NCI-H2196 (cell line): ENCODE measurements around the gene TET1.
"Not testable (repeated sequence)": the region's sequence is repeated elsewhere in the genome, so short reads cannot be mapped to it uniquely, and the experiment has no call there.

Experiments
- DNase-seq: peaks from one replicate; lab custom pipeline; 2025; ENCODE audit not compliant: unreplicated experiment; lab: John Stamatoyannopoulos, UW

The TET1 gene

DNA sequence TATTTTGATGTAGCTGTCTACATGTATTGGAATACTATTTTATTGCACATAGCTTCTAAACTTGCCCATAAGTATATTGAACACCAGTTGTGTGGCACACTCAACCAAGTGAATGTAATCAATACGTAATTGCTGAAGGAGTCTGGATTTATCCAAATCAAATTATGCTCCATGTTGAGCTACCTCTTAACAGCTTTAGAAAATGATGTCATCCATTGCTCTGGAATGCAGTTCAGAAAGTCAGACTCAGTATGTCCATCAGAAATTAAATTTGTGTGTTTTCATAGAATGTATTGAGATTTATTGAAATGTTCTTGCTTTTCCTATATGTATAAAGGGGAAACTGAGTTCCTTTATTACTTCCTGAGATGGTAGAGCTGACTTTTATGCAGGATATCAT lies 135.9 kb downstream of the TET1 start:
- no peak for DNase-seq

DNA sequence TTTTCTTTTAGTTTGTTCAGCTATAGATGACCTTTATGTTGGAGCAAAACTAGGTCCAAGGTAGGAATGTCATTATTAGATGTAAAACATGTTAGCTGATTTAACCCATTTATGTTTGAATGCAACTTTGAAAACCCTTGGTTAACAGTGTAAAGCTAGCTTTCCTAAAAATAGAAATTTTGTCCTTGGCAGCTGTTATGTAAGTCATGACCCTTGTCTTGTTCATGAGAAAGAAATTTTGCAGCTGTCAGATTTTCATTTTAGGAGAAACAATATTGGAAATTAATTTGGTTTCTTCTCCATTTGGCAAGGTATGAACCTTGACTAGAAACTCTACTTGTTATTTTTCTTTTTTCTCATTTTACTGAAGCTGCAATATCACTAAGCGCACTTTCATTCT lies 137.0 kb downstream of the TET1 start:
- no peak for DNase-seq

DNA sequence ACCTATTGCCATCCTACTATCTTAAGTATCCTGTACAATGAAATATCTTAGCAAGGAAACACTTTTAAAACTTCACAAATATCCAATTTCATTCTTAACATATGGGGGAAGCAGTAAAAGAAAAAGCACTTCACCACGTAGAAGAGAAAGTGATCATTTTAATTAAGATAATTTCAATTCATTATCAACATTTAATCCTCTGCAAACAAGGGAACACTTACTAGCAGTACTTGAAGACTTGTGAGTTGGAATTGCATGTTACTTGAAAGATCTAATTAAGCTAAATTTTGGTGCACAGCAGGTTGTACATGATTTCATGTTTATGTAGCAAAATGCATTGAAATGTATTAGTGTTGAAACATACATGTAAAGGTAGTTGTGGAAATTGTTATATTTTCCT lies 140.1 kb downstream of the TET1 start:
- DNase-seq: no peak

DNA sequence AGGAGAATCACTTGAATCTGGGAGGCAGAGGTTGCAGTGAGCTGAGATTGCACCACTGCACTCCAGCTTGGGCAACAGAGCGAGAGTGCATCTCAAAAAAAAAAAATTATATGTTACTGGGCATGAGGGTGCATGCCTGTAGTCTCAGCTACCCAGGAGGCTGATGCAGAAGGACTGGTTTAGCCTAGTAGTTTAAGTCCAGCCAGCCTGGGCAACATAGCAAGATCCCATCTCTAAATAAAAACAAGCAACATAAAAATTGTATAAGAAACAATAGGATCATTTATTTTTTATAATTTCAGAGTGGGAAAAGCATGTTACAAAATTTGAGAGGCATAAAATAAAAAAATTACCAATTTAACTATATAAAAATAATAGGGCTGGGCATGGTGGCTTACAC lies 145.4 kb downstream of the TET1 start:
- no peak for DNase-seq

DNA sequence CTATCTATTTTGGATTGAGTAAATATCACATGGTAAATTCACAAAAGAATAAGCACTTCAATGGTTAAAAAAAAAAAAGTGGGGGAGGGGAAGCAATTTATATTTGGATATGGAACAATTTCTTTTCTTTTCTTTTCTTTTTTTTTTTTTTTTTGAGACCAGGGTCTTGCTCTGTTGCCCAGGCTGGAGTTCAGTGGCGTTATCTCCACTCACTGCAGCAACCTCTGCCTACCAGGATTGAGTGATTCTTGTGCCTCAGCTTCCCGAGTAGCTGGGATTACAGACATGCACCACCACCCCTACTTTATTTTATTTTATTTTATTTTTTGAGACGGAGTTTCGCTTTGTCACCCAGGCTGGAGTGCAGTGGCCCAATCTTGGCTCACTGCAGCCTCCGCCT lies 148.8 kb downstream of the TET1 start:
- DNase-seq: not testable (repeated sequence)

DNA sequence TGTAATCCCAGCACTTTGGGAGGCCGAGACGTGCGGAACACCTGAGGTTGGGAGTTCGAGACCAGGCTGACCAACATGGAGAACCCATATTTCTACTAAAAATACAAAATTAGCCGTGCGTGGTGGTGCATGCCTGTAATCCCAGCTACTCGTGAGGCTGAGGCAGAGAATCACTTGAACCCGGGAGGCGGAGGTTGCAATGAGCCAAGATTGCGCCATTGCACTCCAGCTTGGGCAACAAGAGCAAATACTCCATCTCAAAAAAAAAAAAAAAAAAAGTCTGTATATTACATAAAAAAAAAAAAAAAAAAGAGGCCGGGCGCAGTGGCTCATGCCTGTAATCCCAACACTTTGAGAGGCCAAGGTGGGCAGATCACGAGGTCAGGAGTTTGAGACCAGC lies 152.9 kb downstream of the TET1 start:
- not testable (repeated sequence) for DNase-seq

DNA sequence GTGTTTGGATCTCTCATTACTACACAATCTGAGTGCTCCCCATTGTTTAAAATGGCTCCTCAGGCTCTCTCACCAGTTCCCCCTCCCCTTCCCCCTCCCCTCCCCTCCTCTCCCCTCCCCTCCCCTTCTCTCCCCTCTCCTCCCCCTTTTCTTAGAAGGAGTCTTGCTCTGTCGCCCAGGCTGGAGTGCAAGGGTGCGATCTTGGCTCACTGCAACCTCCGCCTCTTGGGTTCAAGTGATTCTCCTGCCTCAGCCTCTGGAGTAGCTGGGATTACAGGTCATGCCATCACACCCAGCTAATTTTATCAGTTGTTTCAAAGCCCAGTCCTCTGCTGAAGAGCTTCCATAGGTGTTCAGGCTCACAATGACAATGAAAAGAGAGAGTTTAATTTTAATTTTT lies 157.3 kb downstream of the TET1 start:
- no peak for DNase-seq

DNA sequence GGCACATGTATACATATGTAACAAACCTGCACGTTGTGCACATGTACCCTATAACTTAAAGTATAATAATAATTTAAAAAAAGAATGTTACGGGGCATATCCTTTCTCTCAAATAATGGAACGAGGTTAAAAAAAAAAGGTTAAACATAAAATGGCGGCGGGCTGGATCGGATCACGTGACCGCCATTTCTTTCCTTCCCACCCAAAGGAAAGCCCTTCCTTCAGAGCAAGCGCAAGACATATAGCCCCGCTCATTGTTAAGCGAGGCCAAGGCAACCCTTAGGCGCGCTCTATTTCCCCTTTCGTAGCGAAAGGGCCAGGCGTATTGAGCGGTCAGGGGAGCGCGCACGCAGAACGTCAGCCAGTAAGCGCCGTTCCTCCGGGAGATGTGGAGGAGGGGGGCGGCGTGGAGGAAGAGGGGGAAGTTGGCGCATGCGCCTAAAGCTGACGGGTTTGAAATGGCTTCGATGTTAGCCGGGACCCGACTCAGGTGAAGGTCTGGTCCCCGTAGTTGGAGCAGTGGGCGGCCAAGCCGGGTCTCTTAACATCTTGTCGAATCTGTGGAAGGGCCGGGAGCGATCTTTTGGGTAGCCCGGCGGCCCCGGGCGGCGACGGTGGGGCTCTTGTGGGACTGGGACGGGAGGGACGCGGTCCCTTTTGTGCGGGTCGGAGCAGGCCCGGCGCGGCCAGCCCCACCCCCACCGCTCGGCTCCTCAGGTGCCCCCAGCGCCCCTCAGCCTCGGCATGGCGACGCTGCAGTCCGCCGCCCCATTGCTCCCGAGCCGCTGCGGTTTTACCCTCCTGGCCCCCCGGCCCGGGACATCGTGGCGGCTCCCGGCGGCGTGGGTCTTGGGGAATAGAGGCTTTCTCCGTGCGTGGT lies 160.9 kb downstream of the TET1 start, which contains the start of gene CCAR1:
Gene CCAR1 (plus strand): TSS at position 447 of the 880 bp plus-strand sequence. CDS start 1,266 bp downstream, outside the sequence.
- peak; percentile 93 for DNase-seq

DNA sequence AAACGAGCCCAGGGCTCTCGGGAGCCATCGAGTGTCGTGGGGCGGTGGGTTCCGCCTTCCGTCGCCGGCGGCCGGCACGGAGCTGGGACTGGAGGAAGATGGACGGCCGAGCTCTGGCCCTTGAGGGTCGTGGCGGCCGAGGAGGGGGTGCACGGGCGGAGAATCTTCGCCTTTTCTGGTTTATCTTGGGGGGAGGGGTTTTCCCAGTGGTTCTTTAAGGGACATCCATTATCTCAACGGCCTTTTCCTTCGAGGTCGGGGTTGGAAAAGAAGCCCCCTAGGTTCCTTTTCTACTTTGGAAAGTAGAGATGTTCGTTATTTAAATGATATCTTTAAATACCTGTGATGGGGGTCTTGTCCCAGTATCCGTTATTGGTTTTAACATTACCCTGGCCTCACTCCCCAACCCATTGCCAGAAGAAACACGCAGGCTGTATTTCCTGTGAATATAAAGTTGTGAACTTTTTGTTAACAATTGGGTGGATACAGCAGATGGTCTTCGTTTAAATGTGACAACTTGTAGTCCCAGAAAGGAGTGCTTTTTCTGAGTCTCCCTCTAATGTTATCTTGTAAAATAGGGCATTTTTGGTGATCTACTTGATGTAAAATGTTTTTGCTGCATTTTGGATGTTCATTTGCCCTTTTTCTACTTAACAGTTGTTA lies 161.7 kb downstream of the TET1 start:
- no peak for DNase-seq

DNA sequence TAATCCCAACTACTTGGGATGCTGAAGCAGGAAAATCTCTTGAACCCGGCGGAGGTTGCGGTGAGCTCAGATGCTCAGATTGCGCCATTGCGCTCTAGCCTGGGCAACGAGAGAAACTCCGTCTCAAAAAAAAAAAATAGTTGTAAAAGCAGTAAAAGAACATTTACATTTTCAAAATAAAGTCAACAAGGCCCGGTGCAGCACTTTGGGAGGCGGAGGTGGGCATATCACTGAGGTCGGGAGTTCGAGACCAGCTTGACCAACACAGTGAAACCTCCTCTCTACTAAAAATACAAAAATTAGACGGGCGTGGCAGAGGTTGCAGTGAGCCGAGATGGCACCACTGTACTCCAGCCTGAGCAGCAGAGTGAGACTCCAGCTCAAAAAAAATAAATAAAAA lies 164.9 kb downstream of the TET1 start:
- no peak for DNase-seq

DNA sequence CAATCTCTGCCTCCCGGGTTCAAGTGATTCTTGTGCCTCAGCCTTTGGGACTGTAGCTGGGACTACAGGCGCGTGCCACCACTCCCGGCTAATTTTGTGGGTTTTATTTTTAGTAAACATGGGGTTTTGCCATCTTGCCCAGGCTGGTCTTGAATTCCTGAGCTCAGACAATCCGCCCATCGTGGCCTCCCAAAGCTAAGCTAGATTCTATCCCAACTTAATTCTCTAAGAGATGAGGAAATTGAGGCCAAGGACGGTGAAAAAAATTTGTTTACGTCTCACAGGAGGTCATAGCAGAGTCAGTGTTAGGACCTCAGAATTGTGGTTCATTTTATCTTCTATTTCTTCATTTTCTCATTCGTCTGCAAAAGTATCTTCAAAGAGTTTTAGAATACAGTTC lies 167.0 kb downstream of the TET1 start:
- DNase-seq: no peak

DNA sequence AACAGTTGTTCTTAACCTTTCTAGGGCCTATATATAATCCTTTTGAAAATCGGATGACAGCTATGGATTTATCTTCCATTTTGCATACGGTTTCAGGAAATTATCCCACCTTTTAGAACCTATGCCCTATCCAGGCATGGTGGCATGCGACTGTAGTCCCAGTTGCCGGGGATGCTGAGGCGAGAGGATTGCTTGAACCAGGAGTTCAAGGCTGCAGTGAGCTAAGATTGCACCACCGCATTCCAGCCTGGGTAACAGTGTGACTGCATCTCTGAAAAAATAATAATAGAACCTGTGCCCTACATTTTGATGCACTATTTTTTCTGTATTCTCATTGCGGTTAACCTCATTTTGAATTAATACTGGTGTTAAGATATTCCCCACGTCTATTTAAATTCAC lies 172.5 kb downstream of the TET1 start:
- no peak for DNase-seq

DNA sequence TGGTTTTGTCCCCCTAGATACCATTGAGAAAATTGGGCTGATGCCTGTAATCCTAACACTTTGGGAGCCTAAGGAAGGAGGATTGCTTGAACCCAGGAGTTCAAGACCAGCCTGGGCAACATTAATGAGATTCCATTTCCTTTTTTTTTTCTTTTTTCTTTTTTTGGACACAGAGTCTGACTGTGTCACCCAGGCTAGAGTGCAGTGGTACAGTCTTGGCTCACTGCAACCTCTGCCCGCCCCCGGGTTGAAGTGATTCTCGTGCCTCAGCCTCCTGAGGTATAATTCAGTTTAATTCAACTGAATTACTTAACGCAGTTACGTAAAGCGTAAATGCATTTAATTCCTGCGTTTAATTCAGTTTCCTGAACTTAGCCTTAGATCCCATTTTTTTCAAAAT lies 174.2 kb downstream of the TET1 start:
- DNase-seq: no peak

DNA sequence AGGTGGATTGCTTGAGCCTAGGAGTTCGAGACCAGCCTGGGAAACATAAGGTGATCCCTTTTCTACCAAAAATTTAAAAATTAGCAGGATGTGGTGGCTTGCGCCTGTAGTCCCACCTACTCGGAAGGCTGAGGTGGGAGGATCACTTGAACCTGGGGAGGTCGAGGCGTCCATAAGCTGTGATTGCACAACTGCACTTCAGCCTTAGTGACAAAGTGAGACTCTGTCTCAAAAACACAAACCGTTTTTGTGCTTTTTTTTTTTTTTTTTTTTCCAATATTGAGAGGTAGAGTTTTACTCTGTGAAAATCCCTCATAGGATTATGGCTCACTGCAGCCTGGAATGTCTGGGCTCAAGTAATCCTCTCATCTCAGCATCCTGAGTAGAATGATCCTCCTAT lies 175.0 kb downstream of the TET1 start:
- no peak for DNase-seq

DNA sequence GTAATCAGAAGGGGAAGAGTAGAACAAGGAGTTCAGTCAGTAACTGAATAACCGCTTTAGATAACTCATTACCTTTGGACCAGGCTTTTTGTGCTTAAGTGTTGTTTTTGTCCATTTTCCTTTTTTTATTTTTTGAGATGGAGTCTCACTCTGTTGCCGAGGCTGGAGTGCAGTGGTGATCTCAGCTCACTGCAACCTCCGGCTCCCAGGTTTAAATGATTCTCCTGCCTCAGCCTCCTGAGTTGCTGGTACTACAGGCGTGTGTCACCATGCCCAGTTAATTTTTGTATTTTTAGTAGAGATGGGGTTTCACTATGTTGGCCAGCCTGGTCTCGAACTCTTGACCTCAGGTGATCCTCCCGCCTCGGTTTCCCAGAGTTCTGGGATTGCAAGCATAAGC lies 175.6 kb downstream of the TET1 start:
- not testable (repeated sequence) for DNase-seq

DNA sequence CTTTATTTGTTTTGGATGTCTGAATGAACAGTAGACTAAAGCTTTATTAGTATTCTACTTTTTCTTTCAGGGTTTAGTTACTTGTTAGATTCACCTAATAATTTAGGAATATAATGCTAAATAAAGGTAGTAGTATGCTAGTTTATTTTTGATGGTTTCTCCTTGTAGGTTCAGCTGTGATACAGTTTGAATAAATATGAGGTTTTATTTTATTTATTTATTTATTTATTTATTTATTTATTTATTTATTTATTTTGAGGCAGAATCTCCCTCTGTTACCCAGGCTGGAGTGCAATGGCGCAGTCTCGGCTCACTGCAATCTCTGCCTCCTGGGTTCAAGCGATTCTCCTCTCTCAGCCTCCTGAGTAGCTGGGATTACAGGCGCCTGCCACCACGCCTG lies 180.5 kb downstream of the TET1 start:
- DNase-seq: not testable (repeated sequence)

DNA sequence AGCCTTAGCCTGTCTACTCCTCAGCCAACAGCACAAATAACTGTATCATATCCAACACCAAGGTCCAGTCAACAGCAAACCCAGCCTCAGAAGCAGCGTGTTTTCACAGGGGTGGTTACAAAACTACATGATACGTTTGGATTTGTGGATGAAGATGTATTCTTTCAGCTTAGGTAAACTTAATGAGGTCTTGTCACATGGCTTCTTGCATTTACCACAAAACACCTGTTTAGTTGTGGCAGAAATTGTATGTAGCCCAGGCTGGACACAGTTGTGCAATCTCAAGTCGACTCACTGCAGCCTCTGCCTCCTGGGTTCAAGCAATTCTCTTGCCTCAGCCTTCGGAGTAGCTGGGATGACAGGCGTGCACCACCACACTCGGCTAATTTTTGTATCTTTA lies 182.3 kb downstream of the TET1 start:
- DNase-seq: no peak
